GM19372 (cell line): ENCODE results near the gene CACNG5.

Experiments
- ATAC-seq: cut with Tn5 transposase; IDR thresholded peaks from one replicate; pipeline ENCODE4 v1.9.1; 2021; ENCODE audit warnings: mild to moderate bottlenecking, low read depth, moderate library complexity; ENCODE audit not compliant: unreplicated experiment

Gene CACNG5

DNA sequence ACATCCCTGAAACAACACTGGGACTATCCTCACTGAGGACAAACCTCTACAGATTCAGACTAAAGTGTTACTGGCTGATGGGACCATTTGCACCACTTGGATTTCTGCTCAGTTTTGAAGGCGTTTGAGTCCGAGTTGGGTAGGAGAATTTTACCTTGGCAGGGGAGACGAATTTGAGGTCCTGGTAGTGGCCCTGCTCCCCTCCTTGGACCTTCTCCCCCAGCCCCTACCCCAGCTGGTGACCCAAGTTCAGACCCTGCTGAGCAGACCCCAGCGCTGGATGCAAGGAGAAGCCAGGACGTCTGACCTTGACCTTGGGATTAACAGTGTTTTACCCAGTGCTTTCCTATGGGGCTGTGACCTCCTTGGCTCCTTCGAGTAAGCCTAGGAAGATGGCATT is 13.6 kb downstream of the CACNG5 start:
- no peak for ATAC-seq

- ATAC-seq, result no peak
Measured at GRCh38 chr17:66849032-66849655, 14.2 kb downstream of the CACNG5 start.

DNA sequence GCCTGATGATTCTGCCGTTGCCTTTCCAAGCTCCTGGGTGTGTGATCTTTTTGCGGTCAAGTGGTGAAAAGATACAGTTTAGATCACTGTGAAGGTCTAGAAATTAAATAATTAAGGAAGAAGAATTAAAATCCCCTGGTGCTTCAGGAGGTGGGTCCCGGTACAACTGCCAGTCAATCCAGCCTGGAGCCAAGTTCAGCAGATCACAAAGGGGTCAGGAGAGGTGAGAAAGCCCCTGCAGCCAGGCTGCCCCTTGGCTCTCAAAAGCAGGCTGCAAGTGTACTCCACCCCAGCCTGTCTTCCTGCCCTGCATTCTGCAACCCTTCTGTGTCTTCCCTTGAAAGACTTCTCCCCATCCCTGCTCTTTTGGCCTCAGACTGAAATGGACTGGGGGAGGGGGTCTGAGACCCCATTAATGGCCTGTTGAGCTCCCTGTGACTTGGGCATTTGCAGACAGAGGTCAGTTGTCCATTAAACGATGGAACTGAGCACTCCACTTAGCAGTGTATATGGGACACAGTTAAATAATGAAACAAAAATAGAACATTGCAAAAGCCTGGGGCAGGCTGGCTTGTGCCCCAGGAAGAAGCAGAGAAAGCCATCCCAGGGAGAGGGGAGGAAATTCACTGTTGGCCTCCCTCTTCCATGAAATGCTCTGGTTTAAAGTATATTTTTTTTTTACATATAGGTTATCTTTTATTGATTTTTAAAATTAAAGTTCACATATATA is 15.1 kb downstream of the CACNG5 start:
- no peak for ATAC-seq

- ATAC-seq, result no peak
Measured at GRCh38 chr17:66850692-66851091, 15.8 kb downstream of the CACNG5 start.

GRCh38 chr17:66855204-66855603 is 20.3 kb downstream of the CACNG5 start:
- ATAC-seq, result no peak

- no peak for ATAC-seq
Measured at GRCh38 chr17:66858226-66859083, 23.5 kb downstream of the CACNG5 start.

GRCh38 chr17:66859353-66859752 is 24.4 kb downstream of the CACNG5 start:
- no peak for ATAC-seq

- no peak for ATAC-seq
Measured at GRCh38 chr17:66860204-66860603, 25.3 kb downstream of the CACNG5 start.

DNA sequence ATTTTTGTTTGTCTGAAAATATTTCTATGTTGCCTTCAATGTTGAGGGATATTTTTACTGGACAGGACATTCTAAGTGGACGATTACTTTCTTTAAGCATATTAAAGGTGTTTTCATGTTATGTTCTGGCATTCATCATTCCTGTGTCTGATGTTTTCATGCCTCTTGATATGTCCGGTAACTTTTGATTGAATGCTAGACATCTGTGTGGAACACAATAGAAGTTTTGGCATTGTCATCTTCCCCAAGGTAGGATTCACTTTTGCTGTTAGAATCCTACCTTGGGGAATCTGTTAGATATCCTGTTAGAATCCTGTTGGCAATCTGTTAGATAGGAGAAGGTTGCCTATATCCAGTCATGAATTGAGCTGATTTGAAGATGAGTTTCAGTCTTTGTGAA is 28.9 kb downstream of the CACNG5 start:
- ATAC-seq, result no peak

DNA sequence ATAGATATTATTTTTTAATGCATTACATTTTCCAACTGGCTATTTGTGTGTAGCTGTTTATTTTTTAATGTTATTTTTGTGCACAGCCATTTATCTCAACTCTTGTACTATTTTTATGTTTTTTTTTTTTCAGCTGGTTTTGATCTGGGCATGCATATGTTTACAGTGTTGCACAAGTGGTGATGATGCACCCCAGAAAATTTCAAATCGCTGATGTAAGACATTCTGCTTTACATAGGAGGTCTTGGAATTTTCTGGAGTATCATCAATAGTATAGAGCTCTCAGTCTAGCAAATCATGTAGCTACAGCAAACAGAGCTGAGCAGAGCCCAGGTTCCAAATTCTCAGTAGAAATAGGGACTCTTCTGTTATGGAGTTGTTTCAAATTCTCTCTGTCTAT is 30.2 kb downstream of the CACNG5 start:
- no peak for ATAC-seq

DNA sequence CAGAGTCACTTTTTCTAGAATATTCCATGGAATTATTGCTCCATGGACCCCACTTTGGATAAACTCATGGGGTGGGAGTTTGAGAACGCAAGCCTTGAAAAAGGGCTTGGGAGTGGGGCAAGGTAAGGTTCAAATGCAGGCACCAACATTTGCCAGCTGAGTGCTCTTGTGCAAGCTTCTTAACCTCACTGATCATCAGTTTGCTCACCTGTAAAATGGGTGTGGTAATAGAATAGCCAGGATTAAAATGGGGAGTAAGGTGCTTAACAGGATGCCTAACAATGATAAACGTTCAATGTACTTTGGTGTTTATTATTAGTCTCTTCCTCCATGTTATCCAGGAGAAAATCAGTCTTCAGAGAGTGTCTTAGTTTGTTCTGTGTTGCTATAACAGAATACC is 39.0 kb downstream of the CACNG5 start:
- no peak for ATAC-seq

GRCh38 chr17:66884931-66885330 is 50.0 kb downstream of the CACNG5 start:
- ATAC-seq, result no peak

GRCh38 chr17:66885417-66885816 is 50.5 kb downstream of the CACNG5 start:
- ATAC-seq, result no peak

DNA sequence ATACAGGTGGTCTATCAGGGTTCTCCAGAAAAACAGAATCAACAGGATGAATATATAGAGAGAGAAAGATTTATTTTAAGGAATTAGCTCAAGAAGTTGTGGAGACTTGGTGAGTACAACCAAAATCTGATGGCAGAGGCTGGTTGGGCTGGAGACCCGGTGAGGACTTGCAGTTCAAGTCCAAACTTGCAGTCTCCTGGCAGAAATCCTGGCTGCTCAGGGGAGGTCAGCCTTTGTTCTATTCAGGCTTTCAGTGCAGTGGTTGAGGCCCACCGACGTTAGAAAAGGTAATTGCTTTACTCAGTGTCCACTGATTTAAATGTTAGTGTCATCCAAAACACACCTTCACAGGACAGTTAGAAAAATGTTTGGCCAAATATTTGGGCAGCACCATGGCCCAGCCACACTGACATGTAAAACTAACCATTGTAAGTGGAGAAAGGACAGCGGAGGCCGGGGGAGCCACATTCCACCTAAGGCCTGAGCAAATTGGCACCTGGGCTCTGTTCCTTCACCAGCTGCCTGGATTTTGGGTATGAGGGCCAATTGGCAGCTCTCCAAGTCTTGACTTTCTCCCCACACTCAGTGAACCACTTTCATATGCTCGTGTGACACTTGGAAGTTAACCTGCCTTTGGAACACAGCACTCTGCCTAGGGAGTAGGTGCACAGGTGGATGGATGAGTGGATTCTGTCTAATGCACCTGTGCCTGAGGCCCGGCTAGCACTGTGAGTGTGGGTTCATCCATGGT is 54.7 kb downstream of the CACNG5 start:
- no peak for ATAC-seq

GRCh38 chr17:66892246-66892645 is 57.3 kb downstream of the CACNG5 start:
- ATAC-seq, result no peak

- no peak for ATAC-seq
Measured at GRCh38 chr17:66893382-66893781, 58.5 kb downstream of the CACNG5 start.

- no peak for ATAC-seq
Measured at GRCh38 chr17:66893863-66894262, 58.9 kb downstream of the CACNG5 start.

DNA sequence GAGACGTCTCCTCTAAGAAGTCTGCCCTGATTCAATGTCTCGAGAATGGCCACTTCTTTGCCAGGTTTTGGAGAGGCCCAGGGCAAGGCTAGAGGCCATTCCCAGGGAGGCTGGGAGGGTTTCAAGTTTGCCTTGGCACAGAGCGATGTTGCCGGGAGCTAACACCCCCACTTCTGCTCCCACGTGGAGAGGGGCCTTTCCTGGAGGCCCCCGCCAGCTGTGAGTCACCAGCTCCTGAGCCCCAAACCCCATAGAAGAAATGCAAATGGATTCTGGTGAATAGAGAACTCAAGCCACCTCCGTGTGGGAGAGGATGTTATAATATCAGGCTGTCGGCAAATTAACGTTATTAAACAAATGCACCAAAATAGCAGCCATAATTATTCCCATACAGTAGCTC is 62.2 kb downstream of the CACNG5 start:
- no peak for ATAC-seq

DNA sequence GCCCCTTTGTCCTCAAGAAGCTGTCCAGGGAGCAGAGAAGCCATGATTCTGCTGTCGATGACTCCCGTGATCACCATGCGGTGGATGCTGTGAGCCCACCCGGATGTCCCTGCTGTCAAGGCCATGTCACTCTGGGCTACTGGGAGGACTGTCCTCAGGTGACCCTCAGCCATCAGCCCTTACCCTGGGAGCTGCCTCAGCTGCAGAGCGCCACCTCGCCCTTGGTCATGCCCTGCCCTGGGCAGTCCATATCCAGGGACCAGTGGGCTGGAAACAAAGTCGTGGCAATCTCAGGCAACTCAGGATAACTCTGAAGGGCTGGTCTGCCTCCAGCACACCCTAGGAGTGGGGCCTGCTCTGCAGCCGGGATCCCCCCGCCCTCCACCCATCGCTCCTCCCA is 63.6 kb downstream of the CACNG5 start:
- ATAC-seq, result no peak

- ATAC-seq, result no peak
Measured at GRCh38 chr17:66900126-66901010, 65.5 kb downstream of the CACNG5 start.
